ENCODE measurements around the gene KCNJ10. TPM values are rescaled to one million over a fixed set of nuclear protein-coding genes. Genes with fewer than 3 reads are reported as not detected.

The KCNJ10 gene
- total and polyA plus RNA-seq, 8 donors = 0.27 to 0.72 (median 0.56) TPM; not detected in 1

GRCh38 chr1:160030657-160031364, 39.1 kb downstream of the KCNJ10 start:
- peak overlapping the region; percentile 62 to 84 for H3K4me3 ChIP-seq
- DNase-seq (peak in 2 of 4 donors; percentile 36 to 64), ATAC-seq (peak; percentile 20)
- peaks cover 6 to 31% of the 10 kb centered on the region in 2 donors for H3K4me1 ChIP-seq
- H3K36me3 ChIP-seq = no peaks in the 10 kb centered on the region
- TF ChIP-seq CTCF (IDR thresholded peaks at IDR 0.05) = no peak
- intact Hi-C loops (cut with DNase I) = no loop called here
- no peaks in the 10 kb centered on the region for H3K9me3 ChIP-seq
- peak overlapping the region in 1 of 2 donors; percentile 72 for H3K27ac ChIP-seq
- H3K27me3 ChIP-seq = no peaks in the 10 kb centered on the region

- ATAC-seq = no peak
- Histone ChIP-seq H3K27me3 (no peaks in the 10 kb centered on the region), H3K9me3 (no peaks in the 10 kb centered on the region), H3K27ac (no peak overlapping the region), H3K4me1 (peaks cover 6 to 31% of the 10 kb centered on the region in 2 donors), H3K36me3 (no peaks in the 10 kb centered on the region), H3K4me3 (no peak overlapping the region)
- no peak for DNase-seq
- intact Hi-C loops (cut with DNase I) = no loop called here
- TF ChIP-seq CTCF (IDR thresholded peaks at IDR 0.05) = no peak
These were observed 41.5 kb downstream of the KCNJ10 start for GRCh38 chr1:160028426-160028825.

- Histone ChIP-seq H3K9me3 (no peaks in the 10 kb centered on the region), H3K27me3 (no peaks in the 10 kb centered on the region), H3K36me3 (no peaks in the 10 kb centered on the region), H3K4me3 (no peak overlapping the region), H3K27ac (no peak overlapping the region), H3K4me1 (peaks cover 0 to 12% of the 10 kb centered on the region in 2 donors)
- TF ChIP-seq CTCF (IDR thresholded peaks at IDR 0.05) = no peak
- DNase-seq (no peak), ATAC-seq (no peak)
- intact Hi-C loops (cut with DNase I) = no loop called here
These were observed 44.6 kb downstream of the KCNJ10 start for GRCh38 chr1:160025314-160025713.

- H3K36me3 ChIP-seq = no peaks in the 10 kb centered on the region
- no peak overlapping the region for H3K27ac ChIP-seq
- TF ChIP-seq CTCF (IDR thresholded peaks at IDR 0.05) = no peak
- no peak for ATAC-seq
- H3K9me3 ChIP-seq = no peaks in the 10 kb centered on the region
- no peak overlapping the region for H3K4me3 ChIP-seq
- intact Hi-C loops (cut with DNase I) = no loop called here
- H3K4me1 ChIP-seq = peaks cover 0 to 2% of the 10 kb centered on the region in 2 donors
- no peaks in the 10 kb centered on the region for H3K27me3 ChIP-seq
- DNase-seq = peak in 1 of 4 donors; percentile 28
These were observed 45.6 kb downstream of the KCNJ10 start for GRCh38 chr1:160024195-160024905.
